AG09309 (cell line): ENCODE results near the gene GOLT1A.
"Not testable (repeated sequence)": the region's sequence is repeated elsewhere in the genome, so short reads cannot be mapped to it uniquely, and the experiment has no call there.

ENCODE experiments used
- DNase-seq: peaks from one replicate; pipeline ENCODE4 v3.0.0-alpha.2; 2010; ENCODE audit warnings: low read depth
- H3K4me3 ChIP-seq: 2 replicates; pipeline ENCODE4 v1.5.1; 2011; ENCODE audit warnings: mild to moderate bottlenecking, low read depth, low read length, moderate library complexity; ENCODE audit not compliant: control insufficient read depth
- TF ChIP-seq, protein P1 (sequence below): IDR thresholded peaks from 2 replicates; pipeline ENCODE4 v1.5.1; 2011; ENCODE audit warnings: mild to moderate bottlenecking, low read depth, low read length, inconsistent platforms; ENCODE audit not compliant: insufficient read depth, control insufficient read depth; ENCODE audit errors: missing control alignments

The GOLT1A gene

DNA sequence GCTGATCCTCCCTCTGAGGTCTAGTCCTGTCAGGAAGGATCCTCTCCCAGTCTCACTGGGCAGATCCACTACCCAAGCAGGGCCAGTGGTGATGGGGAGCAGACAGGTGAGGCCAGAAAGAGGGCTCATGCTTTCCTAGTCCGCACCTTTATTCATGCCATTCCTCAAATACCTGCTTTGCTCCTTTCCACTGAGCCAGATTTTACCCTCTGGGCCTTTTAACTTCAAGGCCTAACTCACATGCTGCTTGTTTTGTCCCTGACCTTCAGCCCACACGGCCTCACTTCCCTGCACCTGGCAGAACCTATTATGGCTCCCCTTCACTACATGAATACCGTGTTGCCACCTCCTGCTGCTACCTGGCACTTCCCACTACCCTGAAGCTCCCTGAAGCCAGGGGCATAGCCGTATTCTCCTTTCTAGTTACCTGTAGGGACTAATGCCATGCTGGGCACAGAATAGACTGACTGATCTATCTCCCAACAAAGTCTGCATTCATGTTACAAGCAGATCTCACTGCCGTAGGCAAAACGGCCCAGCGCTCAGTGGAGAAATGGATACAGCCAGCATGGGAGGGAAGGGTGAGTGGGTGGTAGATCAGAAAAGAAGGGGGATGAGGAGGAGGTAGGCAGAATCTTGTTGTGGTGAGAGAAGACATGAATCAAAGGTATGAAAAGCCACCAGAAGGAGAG, 36.1 kb upstream of the GOLT1A start:
- H3K4me3 ChIP-seq = no peak overlapping the region
- DNase-seq = no peak
- TF ChIP-seq, protein P1, sequence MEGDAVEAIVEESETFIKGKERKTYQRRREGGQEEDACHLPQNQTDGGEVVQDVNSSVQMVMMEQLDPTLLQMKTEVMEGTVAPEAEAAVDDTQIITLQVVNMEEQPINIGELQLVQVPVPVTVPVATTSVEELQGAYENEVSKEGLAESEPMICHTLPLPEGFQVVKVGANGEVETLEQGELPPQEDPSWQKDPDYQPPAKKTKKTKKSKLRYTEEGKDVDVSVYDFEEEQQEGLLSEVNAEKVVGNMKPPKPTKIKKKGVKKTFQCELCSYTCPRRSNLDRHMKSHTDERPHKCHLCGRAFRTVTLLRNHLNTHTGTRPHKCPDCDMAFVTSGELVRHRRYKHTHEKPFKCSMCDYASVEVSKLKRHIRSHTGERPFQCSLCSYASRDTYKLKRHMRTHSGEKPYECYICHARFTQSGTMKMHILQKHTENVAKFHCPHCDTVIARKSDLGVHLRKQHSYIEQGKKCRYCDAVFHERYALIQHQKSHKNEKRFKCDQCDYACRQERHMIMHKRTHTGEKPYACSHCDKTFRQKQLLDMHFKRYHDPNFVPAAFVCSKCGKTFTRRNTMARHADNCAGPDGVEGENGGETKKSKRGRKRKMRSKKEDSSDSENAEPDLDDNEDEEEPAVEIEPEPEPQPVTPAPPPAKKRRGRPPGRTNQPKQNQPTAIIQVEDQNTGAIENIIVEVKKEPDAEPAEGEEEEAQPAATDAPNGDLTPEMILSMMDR = no peak

DNA sequence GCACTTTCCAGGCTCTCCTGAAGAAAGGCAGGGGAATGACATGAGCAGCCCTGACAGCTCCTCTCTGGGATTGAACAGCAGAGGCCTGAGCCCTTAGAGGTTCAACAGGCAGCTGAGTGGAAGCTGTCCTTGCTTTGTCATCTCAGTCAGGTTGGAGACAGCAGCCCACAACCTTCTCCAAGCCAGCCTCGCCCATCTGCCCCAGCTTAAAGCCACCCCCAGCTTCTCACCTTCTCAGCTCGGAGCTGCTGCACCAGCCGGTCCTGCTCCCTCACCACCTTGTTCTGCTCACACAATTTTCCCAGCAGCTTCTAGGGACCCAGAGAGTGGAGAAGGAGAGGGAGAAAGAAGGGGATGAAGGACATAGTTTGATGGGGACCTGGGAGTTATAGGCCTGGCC, 35.2 kb upstream of the GOLT1A start:
- TF ChIP-seq, protein P1 = no peak
- no peak for DNase-seq
- H3K4me3 ChIP-seq = no peak overlapping the region

DNA sequence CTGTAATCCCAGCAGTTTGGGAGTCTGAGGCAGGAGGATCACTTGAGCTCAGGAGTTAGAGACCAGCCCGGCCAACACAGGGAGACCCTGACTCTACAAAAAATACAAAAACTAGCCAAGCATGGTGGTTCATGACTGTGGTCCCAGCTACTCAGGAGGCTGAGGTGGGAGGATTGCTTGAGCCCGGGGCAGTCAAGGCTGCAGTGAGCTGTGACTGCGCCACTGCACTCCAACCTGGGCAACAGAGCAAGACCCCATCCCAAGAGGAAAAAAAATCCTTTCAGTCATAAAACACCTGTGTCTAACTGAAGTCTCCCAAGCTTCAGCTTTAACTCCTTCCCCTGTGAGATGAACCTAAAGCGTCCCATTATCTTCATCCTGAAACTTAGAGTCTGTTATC, 33.1 kb upstream of the GOLT1A start:
- TF ChIP-seq, protein P1 = no peak
- no peak for DNase-seq
- H3K4me3 ChIP-seq = no peak overlapping the region

DNA sequence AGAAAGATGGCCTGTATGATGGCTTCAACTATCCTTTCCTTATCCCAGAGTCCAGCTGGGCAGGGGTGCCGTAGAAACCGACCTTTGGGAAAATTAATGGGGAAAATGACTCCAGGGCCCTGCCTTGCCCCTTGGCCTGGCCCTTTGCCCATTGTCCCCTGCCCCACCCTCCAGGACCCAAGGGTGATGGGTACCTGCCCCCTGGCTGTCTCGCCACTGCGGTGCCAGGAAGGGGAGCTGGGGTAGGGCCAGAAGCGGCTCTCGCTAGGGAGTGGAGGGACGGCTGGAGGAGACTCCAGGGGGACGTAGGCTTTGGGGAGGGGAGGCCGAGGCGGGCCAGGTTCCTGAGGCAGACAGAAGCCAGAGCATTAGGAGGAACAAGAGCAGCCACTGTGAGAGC, 29.1 kb upstream of the GOLT1A start:
- DNase-seq = no peak
- TF ChIP-seq, protein P1 = no peak
- H3K4me3 ChIP-seq = no peak overlapping the region

DNA sequence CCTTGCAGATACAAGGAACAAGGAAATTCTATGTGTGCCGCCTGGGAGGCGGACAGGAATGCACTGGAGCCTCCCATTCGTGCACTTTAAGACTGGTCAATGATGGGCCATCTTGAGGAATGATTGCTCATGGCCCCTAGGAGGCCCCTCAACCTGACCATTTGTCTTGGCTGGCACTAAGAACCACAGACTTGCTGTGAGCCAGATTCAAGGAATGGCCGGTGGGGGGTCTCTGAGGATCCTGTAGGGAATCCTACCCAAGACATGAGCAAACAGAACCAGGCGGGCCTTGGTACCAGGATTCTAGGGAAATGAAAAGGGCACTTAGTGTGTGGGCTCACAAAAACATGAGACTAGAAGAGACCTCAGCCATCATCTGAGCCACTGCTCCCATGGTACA, 28.1 kb upstream of the GOLT1A start:
- TF ChIP-seq, protein P1 = no peak
- DNase-seq = no peak
- H3K4me3 ChIP-seq = no peak overlapping the region

DNA sequence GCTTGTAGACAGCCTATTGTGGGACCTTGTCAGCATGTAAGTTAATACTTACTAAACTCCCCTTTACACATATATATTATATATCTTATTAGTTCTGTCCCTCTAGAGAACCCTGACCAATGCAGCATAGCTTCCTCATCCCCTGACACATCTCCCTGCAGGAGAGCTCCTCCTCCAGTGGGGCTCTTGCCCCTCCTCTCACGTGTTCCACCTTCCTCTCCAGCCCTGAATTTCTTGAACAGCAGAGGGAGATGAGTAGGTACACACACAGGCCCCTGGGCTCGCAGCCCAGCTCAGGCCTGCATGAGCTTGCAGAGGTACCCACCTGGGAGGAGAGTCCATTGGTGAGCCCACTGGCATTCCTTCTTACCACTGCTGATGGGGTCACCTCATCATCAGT, 27.3 kb upstream of the GOLT1A start:
- TF ChIP-seq, protein P1 = no peak
- no peak for DNase-seq
- no peak overlapping the region for H3K4me3 ChIP-seq

DNA sequence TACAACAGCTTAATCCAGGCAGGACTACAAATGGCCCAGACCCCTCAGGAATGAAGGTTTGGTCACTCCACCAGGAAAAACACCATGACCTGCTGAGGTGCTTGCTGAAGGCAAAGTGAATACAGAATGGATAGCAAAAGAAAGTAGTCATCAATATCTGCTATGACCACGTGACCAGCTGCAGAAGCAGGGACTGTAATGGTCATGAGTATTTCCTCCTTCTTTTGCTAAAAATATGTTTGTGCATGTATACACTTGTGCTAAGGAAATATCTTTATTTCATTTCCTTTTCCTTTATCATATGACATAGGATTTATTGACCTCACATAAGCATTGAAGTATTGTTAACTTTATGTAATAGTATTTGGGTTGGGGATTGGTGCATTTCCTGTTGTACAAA, 26.4 kb upstream of the GOLT1A start:
- H3K4me3 ChIP-seq = no peak overlapping the region
- TF ChIP-seq, protein P1 = no peak

DNA sequence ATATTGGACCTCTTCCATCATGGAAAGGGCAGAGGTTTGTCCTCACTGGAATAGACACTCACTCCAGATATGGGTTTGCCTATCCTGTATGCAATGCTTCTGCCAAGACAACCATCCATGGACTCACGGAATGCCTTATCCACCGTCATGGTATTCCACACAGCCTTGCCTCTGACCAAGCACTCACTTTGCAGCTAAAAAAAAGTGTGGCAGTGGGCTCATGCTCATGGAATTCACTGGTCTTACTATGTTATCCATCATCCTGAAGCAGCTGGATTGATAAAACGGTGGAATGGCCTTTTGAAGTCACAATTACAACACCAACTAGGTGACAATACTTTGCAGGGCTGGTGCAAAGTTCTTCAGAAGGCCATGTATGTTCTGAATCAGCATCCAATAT, 25.6 kb upstream of the GOLT1A start:
- not testable (repeated sequence) for H3K4me3 ChIP-seq, DNase-seq

More for the DNA sequence above, 26.4 kb upstream of the GOLT1A start:
- DNase-seq = no peak

DNA sequence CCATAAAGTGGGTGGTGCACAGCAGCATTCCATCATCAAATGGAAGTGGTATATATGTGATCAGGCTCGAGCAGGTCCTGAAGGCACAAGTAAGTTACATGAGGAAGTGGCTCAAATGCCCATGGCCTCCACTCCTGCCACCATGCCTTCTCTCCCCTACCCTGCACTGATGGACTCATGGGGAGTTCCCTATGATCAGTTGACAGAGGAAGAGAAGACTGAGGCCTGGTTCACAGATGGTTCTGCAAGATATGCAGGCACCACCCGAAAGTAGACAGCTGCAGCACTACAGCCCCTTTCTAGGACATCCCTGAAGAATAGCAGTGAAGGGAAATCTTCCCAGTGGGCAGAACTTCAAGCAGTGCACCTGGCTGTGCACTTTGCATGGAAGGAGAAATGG, 24.7 kb upstream of the GOLT1A start:
- not testable (repeated sequence) for DNase-seq, H3K4me3 ChIP-seq

DNA sequence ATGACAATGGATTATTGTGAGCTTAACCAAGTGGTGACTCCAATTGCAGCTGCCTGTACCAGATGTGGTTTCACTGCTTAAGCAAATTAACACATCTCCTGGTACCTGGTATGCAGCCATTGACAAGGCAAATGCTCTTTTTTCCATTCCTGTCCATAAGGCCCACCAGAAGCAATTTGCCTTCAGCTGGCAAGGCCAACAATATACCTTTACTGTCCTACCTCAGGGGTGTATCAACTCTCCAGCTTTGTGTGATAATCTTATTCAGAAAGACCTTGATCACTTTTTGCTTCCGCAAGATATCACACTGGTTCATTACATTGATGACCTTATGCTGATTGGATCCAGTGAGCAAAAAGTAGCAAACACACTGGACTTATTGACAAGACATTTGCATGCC, 23.7 kb upstream of the GOLT1A start:
- not testable (repeated sequence) for DNase-seq, H3K4me3 ChIP-seq
